IPS-20b (cell line): Measurements from ENCODE around the gene ALDOC.
"Not testable (repeated sequence)": the region's sequence is repeated elsewhere in the genome, so short reads cannot be mapped to it uniquely, and the experiment has no call there.

Source experiments
- H3K27ac ChIP-seq: one replicate; pipeline ENCODE4 v1.5.1; 2013; ENCODE audit warnings: low read length
- H3K27me3 ChIP-seq: 2 replicates; pipeline ENCODE4 v1.6.1; 2013; ENCODE audit warnings: mild to moderate bottlenecking, low read length, inconsistent platforms; ENCODE audit not compliant: insufficient read depth
- H3K36me3 ChIP-seq: 2 replicates; pipeline ENCODE4 v1.6.1; 2013; ENCODE audit warnings: low read depth, mild to moderate bottlenecking, inconsistent platforms, low read length, moderate library complexity; ENCODE audit not compliant: insufficient read depth
- H3K4me1 ChIP-seq: 2 replicates; pipeline ENCODE4 v1.6.1; 2013; ENCODE audit warnings: mild to moderate bottlenecking, control low read depth, inconsistent platforms, low read length, moderate library complexity; ENCODE audit not compliant: insufficient read depth
- H3K4me3 ChIP-seq: 2 replicates; pipeline ENCODE4 v1.5.1; 2013; ENCODE audit warnings: mild to moderate bottlenecking, low read length, inconsistent platforms
- H3K9ac ChIP-seq: 2 replicates; pipeline ENCODE4 v1.6.1; 2013; ENCODE audit warnings: low read depth, mild to moderate bottlenecking, inconsistent platforms, low read length, moderate library complexity
- H3K9me3 ChIP-seq: 2 replicates; pipeline ENCODE4 v1.6.1; 2013; ENCODE audit warnings: mild to moderate bottlenecking, low read depth, low read length, inconsistent platforms; ENCODE audit not compliant: insufficient read depth

Gene ALDOC

DNA sequence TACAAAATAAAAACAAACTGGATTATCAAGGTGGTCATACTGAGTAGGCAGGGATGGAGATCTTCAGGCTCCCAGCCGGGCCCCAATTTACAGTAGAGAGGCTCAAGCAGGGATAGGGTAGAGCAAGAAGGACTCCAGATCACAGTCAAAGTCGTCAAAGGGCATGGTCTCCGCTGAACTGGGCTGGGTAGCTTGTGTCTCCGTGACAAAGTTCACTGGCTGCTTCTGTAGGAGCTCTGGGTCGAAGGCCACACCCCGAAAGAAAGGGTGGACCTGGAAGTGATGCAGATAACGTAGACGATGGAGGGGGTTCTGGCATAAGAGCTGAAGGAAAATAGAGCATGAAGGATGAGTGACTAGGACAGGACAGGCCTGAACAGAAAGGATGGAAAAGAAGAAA lies 33.7 kb upstream of the ALDOC start:
- H3K9me3 ChIP-seq: no peaks in the 10 kb centered on the region
- H3K4me1 ChIP-seq: no peaks in the 10 kb centered on the region
- H3K36me3 ChIP-seq: peaks cover 77% of the 10 kb centered on the region
- H3K4me3 ChIP-seq: no peak overlapping the region
- H3K9ac ChIP-seq: no peak overlapping the region
- no peaks in the 10 kb centered on the region for H3K27me3 ChIP-seq
- no peak overlapping the region for H3K27ac ChIP-seq

- not testable (repeated sequence) for H3K4me1 ChIP-seq, H3K27ac ChIP-seq, H3K4me3 ChIP-seq, H3K9ac ChIP-seq, H3K27me3 ChIP-seq, H3K9me3 ChIP-seq
- peaks cover 24% of the 10 kb centered on the region for H3K36me3 ChIP-seq
Observed at GRCh38 chr17:28604031-28604430, 27.3 kb upstream of the ALDOC start.

GRCh38 chr17:28599311-28600184 lies 22.9 kb upstream of the ALDOC start:
- Histone ChIP-seq H3K27me3 (no peaks in the 10 kb centered on the region), H3K36me3 (peaks cover 12% of the 10 kb centered on the region), H3K9me3 (no peaks in the 10 kb centered on the region), H3K27ac (no peak overlapping the region), H3K9ac (peak overlapping the region; percentile 80; the same call in 1 of the 2 replicates), H3K4me3 (peak overlapping the region; percentile 87), H3K4me1 (no peaks in the 10 kb centered on the region)

- no peaks in the 10 kb centered on the region for H3K9me3 ChIP-seq
- H3K4me3 ChIP-seq: peak within 1 kb of the TSS; percentile 87
- peak within 1 kb of the TSS; percentile 88 for H3K27ac ChIP-seq
- peaks cover 15% of the 10 kb centered on the region for H3K36me3 ChIP-seq
- H3K9ac ChIP-seq: peak within 1 kb of the TSS; percentile 94
- no peaks in the 10 kb centered on the region for H3K4me1 ChIP-seq
- H3K27me3 ChIP-seq: no peaks in the 10 kb centered on the region
Observed at GRCh38 chr17:28598799-28599310, 22.2 kb upstream of the ALDOC start, which contains the start of gene SPAG5. TSS of gene SPAG5 (minus strand) at chr17:28599025. CDS start at chr17:28598946, 79 bp downstream.

- peaks cover 18% of the 10 kb centered on the region for H3K36me3 ChIP-seq
- peak overlapping the region; percentile 94 for H3K9ac ChIP-seq
- H3K27me3 ChIP-seq: no peaks in the 10 kb centered on the region
- H3K4me1 ChIP-seq: no peaks in the 10 kb centered on the region
- H3K27ac ChIP-seq: peak overlapping the region; percentile 88
- no peaks in the 10 kb centered on the region for H3K9me3 ChIP-seq
- peak overlapping the region; percentile 87 for H3K4me3 ChIP-seq
Observed at GRCh38 chr17:28598389-28598788, 21.7 kb upstream of the ALDOC start.

DNA sequence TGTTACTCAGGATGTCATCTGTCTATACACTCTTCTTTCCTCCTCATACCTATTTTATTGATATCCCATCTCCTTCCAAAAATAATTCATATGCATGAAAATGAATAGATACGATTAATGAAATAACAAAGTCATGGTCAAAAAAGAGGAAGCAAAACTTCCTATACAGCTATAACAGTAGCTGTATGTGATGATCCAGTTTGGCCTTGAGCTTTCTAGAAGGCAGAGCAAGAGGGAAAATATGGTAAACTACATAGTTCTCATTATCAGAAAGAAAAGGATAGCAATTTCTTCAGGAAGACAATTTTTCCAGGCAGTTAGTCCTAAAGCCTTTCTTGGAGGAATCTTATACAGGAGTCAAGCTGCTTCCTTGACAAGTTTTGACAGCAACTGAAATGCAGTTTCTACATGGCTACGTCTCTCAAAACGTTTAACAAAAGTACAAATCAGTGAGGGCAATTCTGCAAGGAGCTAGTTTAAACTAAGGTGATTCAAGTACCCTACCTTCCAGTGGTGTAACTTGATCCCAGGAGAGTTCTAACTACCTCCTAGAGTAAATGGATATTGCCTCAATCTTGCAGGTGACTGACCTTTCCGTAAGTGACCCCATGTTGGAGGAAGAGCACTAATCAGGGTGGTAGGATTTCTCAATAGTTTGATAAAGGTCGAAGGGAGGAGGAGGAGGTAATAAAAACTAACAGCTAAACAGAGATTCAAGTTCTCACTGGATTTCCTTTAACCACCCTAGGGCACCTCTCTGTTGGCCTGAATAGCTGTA lies 21.1 kb upstream of the ALDOC start:
- no peaks in the 10 kb centered on the region for H3K4me1 ChIP-seq
- H3K27ac ChIP-seq: peak overlapping the region; percentile 88
- H3K4me3 ChIP-seq: peak overlapping the region; percentile 87
- peaks cover 23% of the 10 kb centered on the region for H3K36me3 ChIP-seq
- H3K9ac ChIP-seq: peak overlapping the region; percentile 94
- no peaks in the 10 kb centered on the region for H3K27me3 ChIP-seq
- H3K9me3 ChIP-seq: no peaks in the 10 kb centered on the region

DNA sequence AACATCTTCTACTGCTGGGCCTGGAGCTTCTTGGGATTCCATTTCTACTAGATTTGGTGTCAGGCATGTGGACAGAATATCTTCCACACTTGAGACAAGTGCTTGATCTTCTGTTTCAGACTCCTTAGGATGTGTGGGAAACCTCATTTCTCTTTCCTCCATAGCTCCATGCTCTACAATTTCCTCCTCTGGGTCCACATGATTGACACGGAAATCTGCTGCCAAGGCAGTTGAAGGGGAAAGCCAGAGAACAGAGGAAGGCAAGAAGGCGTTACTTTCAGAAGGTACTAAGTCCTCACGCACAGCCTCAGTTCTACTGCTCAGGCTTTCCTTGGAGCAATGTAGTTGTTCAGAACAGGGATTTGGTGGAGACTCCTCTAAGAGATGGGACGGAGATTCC lies 15.6 kb upstream of the ALDOC start:
- Histone ChIP-seq H3K9ac (no peak overlapping the region), H3K27ac (no peak overlapping the region), H3K4me1 (no peaks in the 10 kb centered on the region), H3K4me3 (no peak overlapping the region), H3K36me3 (peaks cover 72% of the 10 kb centered on the region), H3K27me3 (no peaks in the 10 kb centered on the region), H3K9me3 (no peaks in the 10 kb centered on the region)

DNA sequence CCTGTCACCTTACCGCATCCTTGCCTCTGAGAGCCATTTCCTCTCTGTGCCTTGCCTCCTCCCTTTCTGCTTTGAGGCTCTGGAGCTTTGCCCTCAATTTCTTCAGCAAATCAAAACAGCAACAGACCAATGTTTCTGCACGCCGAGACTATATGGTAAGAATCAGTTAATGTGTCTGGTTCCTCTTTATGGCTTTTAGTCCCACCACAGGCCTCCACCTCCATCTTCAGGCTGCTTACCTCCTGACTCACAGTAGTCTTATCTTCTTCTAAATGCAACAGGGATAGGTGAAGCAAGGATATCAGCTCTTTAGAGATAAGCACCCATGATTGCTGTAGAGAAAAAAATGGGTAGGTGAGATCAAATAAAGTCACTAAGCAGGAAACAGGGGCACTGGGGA lies 9.2 kb upstream of the ALDOC start:
- Histone ChIP-seq H3K9ac (no peak overlapping the region), H3K4me3 (no peak overlapping the region), H3K4me1 (no peaks in the 10 kb centered on the region), H3K27me3 (no peaks in the 10 kb centered on the region), H3K27ac (no peak overlapping the region), H3K36me3 (peaks cover 92% of the 10 kb centered on the region), H3K9me3 (no peaks in the 10 kb centered on the region)

- no peak overlapping the region for H3K9ac ChIP-seq
- no peak overlapping the region for H3K4me3 ChIP-seq
Observed at GRCh38 chr17:28584434-28584833, 7.7 kb upstream of the ALDOC start.

DNA sequence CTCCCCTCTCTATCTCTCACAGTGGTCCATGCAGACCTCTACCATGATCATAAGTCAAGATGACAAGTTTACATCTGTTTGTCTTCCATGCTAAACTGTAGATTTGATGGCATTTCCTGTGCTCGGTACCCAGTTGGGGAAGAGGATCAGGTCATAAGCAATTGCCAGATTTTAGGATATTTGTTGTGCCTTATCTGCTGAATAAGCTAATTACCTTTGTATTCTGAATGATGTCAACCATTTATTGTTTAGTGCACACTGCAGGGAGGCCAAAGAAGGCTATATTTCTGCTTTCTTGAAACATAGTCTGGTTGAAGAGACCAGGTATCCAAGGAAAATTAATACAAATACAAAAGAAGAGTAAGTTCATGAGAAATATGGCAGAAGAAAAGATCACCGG lies 5.8 kb upstream of the ALDOC start:
- H3K9me3 ChIP-seq: no peaks in the 10 kb centered on the region
- H3K4me3 ChIP-seq: no peak overlapping the region
- H3K27ac ChIP-seq: no peak overlapping the region
- H3K9ac ChIP-seq: no peak overlapping the region
- H3K36me3 ChIP-seq: peaks cover 94% of the 10 kb centered on the region
- no peaks in the 10 kb centered on the region for H3K27me3 ChIP-seq
- H3K4me1 ChIP-seq: no peaks in the 10 kb centered on the region

More at GRCh38 chr17:28584434-28584833, 7.7 kb upstream of the ALDOC start:
- H3K36me3 ChIP-seq: peaks cover 93% of the 10 kb centered on the region
- no peaks in the 10 kb centered on the region for H3K27me3 ChIP-seq
- no peaks in the 10 kb centered on the region for H3K9me3 ChIP-seq
- H3K27ac ChIP-seq: no peak overlapping the region
- no peaks in the 10 kb centered on the region for H3K4me1 ChIP-seq

- no peak overlapping the region for H3K4me3 ChIP-seq
- H3K36me3 ChIP-seq: peaks cover 85% of the 10 kb centered on the region
- no peaks in the 10 kb centered on the region for H3K9me3 ChIP-seq
- H3K4me1 ChIP-seq: peaks cover 5% of the 10 kb centered on the region; the same call in 1 of the 2 replicates
- H3K27me3 ChIP-seq: peaks cover 2% of the 10 kb centered on the region
- H3K9ac ChIP-seq: no peak overlapping the region
- H3K27ac ChIP-seq: no peak overlapping the region
Observed at GRCh38 chr17:28580959-28581358, 4.3 kb upstream of the ALDOC start.
